ENCODE measurements around the gene PLXDC1.

Gene PLXDC1

GRCh38 chr17:39118674-39119419 is 32.6 kb downstream of the PLXDC1 start:
- no peak for DNase-seq
- Histone ChIP-seq H3K27me3 (peaks cover 0 to 10% of the 10 kb centered on the region in 2 donors), H3K4me1 (no peaks in the 10 kb centered on the region), H3K36me3 (no peaks in the 10 kb centered on the region), H3K9me3 (no peaks in the 10 kb centered on the region), H3K4me3 (no peak overlapping the region), H3K27ac (no peak overlapping the region)
- TF ChIP-seq, protein P1, sequence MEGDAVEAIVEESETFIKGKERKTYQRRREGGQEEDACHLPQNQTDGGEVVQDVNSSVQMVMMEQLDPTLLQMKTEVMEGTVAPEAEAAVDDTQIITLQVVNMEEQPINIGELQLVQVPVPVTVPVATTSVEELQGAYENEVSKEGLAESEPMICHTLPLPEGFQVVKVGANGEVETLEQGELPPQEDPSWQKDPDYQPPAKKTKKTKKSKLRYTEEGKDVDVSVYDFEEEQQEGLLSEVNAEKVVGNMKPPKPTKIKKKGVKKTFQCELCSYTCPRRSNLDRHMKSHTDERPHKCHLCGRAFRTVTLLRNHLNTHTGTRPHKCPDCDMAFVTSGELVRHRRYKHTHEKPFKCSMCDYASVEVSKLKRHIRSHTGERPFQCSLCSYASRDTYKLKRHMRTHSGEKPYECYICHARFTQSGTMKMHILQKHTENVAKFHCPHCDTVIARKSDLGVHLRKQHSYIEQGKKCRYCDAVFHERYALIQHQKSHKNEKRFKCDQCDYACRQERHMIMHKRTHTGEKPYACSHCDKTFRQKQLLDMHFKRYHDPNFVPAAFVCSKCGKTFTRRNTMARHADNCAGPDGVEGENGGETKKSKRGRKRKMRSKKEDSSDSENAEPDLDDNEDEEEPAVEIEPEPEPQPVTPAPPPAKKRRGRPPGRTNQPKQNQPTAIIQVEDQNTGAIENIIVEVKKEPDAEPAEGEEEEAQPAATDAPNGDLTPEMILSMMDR (IDR thresholded peaks at IDR 0.05): no peak
- intact Hi-C loops (cut with DNase I; ENCODE audit: low total_unique reads): no loop called here

- DNase-seq: no peak
- no peak overlapping the region for H3K27ac ChIP-seq
- TF ChIP-seq, protein P1 (IDR thresholded peaks at IDR 0.05): no peak
- intact Hi-C loops (cut with DNase I; ENCODE audit: low total_unique reads): no loop called here
- H3K27me3 ChIP-seq: peaks cover 0 to 8% of the 10 kb centered on the region in 2 donors
- H3K4me1 ChIP-seq: no peaks in the 10 kb centered on the region
- H3K36me3 ChIP-seq: no peaks in the 10 kb centered on the region
- H3K9me3 ChIP-seq: no peaks in the 10 kb centered on the region
- H3K4me3 ChIP-seq: no peak overlapping the region
These were observed 35.2 kb downstream of the PLXDC1 start for GRCh38 chr17:39116224-39116623.

GRCh38 chr17:39115135-39115534 is 36.3 kb downstream of the PLXDC1 start:
- peaks cover 0 to 15% of the 10 kb centered on the region in 2 donors for H3K27me3 ChIP-seq
- intact Hi-C loops (cut with DNase I; ENCODE audit: low total_unique reads): no loop called here
- H3K27ac ChIP-seq: peak overlapping the region in 1 of 2 donors; percentile 14
- peaks cover 0 to 4% (median 0%) of the 10 kb centered on the region in 4 donors for H3K4me1 ChIP-seq
- no peak overlapping the region for H3K4me3 ChIP-seq
- TF ChIP-seq, protein P1 (IDR thresholded peaks at IDR 0.05): no peak
- no peaks in the 10 kb centered on the region for H3K36me3 ChIP-seq
- DNase-seq: no peak
- H3K9me3 ChIP-seq: no peaks in the 10 kb centered on the region

DNA sequence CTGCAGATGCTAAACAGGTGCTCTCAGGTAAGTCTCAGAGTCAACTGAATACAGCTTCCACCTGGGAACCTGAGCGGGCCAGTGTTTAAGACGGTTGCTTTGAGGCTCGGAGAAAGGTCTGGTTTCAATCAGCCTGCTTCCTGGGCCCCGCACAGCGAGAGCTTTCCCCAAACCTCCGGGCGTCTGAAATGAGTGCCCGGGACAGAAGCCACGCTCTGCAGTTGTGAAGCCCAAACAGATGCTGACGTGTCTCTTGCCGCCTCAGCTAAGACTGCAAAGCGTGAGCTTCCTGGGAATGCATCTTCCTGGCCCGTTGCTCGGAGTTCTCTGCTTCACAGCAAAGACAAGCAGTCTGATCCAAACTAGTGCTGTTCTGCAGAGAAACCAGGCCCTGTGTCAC is 36.7 kb downstream of the PLXDC1 start:
- intact Hi-C loops (cut with DNase I; ENCODE audit: low total_unique reads): no loop called here
- Histone ChIP-seq H3K9me3 (no peaks in the 10 kb centered on the region), H3K27ac (peak overlapping the region in 1 of 2 donors; percentile 14), H3K4me3 (no peak overlapping the region), H3K27me3 (peaks cover 0 to 12% of the 10 kb centered on the region in 2 donors), H3K4me1 (peaks cover 0 to 4% (median 0%) of the 10 kb centered on the region in 4 donors), H3K36me3 (no peaks in the 10 kb centered on the region)
- no peak for DNase-seq
- TF ChIP-seq, protein P1 (IDR thresholded peaks at IDR 0.05): no peak

DNA sequence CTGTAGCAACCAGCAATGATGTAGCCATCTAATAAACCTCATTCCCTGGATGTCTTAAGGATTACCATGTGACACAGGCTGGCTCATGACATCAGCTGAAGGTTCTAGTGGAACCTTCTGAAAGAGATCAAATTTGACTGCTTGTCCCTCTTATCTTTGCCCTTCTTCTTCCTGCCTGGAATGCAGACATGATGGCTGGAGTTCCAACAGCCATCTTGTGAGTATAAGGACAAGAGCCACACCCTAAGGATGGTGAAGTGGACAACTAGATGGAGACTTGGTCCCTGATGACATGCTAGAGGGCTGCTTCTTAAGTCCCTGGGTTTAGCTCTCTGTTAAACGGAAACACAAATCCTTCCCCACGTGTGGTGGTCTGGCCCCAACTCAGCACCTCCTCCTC is 37.6 kb downstream of the PLXDC1 start:
- Histone ChIP-seq H3K4me3 (no peak overlapping the region), H3K27me3 (peaks cover 0 to 14% of the 10 kb centered on the region in 2 donors), H3K4me1 (peaks cover 0 to 4% (median 0%) of the 10 kb centered on the region in 4 donors), H3K36me3 (no peaks in the 10 kb centered on the region), H3K9me3 (no peaks in the 10 kb centered on the region), H3K27ac (no peak overlapping the region)
- intact Hi-C loops (cut with DNase I; ENCODE audit: low total_unique reads): no loop called here
- TF ChIP-seq, protein P1 (IDR thresholded peaks at IDR 0.05): no peak
- DNase-seq: no peak

All from tibial artery (tissue), 4 donors.